ENCODE results near the gene MCTP1.
"Not testable (repeated sequence)": the region's sequence is repeated elsewhere in the genome, so short reads cannot be mapped to it uniquely, and the experiment has no call there.

MCTP1 gene

DNA sequence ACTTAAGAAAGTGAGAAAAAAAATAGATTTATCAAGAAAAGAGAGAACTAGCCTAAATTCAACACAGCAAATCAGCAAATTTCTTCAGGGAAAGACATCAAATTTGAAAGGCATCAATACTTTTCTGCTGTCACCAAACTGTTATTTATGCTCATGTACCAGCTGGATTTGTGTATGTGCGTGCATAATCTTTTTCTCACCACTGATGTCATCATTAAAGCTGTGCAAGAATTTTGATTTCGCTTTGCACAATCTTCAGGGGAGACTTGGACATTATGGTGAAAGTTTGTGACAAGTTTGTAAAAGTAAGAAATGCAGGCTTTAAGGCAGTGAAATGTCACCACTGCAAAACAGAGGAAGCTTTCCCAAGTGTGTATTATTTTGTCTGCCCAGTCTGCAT, 451.0 kb downstream of the MCTP1 start:
- no peaks in the 10 kb centered on the region for H3K27me3 ChIP-seq (ENCODE audit: insufficient read depth, poor library complexity, severe bottlenecking)
- H3K4me3 ChIP-seq (replicated peaks; ENCODE audit: insufficient read depth, low read length) = no peak overlapping the region
- DNase-seq (ENCODE audit: low read depth in 1 of 2, low spot score in 1 of 2) = no peak
- TF ChIP-seq SPI1 (IDR thresholded peaks at IDR 0.05; ENCODE audit: borderline replicate concordance, low read depth) (no peak), CTCF (IDR thresholded peaks at IDR 0.05; ENCODE audit: insufficient read depth, low read length) (no peak), POLR2AphosphoS5 (IDR thresholded peaks at IDR 0.05; ENCODE audit: low read depth) (no peak), GABPA (IDR thresholded peaks at IDR 0.05; ENCODE audit: low read depth) (no peak), REST (IDR thresholded peaks at IDR 0.05; ENCODE audit: insufficient replicate concordance, low read depth) (no peak)
- H3K27ac ChIP-seq (replicated peaks) = no peak overlapping the region

- no peaks in the 10 kb centered on the region for H3K27me3 ChIP-seq (ENCODE audit: insufficient read depth, poor library complexity, severe bottlenecking)
- no peak overlapping the region for H3K27ac ChIP-seq (replicated peaks)
- no peak for TF ChIP-seq POLR2AphosphoS5 (IDR thresholded peaks at IDR 0.05; ENCODE audit: low read depth)
- no peak for TF ChIP-seq SPI1 (IDR thresholded peaks at IDR 0.05; ENCODE audit: borderline replicate concordance, low read depth)
- TF ChIP-seq CTCF (IDR thresholded peaks at IDR 0.05; ENCODE audit: insufficient read depth, low read length) = no peak
- TF ChIP-seq GABPA (IDR thresholded peaks at IDR 0.05; ENCODE audit: low read depth) = no peak
- TF ChIP-seq REST (IDR thresholded peaks at IDR 0.05; ENCODE audit: insufficient replicate concordance, low read depth) = no peak
- H3K4me3 ChIP-seq (replicated peaks; ENCODE audit: insufficient read depth, low read length) = no peak overlapping the region
- DNase-seq (ENCODE audit: low read depth in 1 of 2, low spot score in 1 of 2) = no peak
Observed at GRCh38 chr5:94832685-94833084, 452.2 kb downstream of the MCTP1 start.

DNA sequence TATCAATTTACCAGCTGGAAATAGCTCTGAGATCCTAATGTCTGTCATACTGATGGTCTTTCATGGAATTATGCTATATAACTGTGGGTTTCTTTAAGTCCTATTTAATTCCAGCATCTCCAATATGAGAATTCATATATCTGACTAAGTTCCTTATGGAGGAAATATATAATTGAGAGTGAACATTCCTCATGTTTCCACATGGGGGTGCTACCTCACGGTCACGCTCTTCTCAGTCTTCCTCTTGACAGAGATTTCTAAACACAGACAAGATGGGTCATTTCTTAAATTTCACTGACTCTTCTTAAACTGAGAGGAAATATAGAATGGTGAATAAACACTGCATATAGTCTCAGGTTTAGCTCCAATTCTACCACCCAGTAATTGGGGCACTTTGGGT, 454.4 kb downstream of the MCTP1 start:
- no peak for TF ChIP-seq SPI1 (IDR thresholded peaks at IDR 0.05; ENCODE audit: borderline replicate concordance, low read depth)
- TF ChIP-seq CTCF (IDR thresholded peaks at IDR 0.05; ENCODE audit: insufficient read depth, low read length) = no peak
- TF ChIP-seq GABPA (IDR thresholded peaks at IDR 0.05; ENCODE audit: low read depth) = no peak
- TF ChIP-seq POLR2AphosphoS5 (IDR thresholded peaks at IDR 0.05; ENCODE audit: low read depth) = no peak
- TF ChIP-seq REST (IDR thresholded peaks at IDR 0.05; ENCODE audit: insufficient replicate concordance, low read depth) = no peak
- DNase-seq (ENCODE audit: low read depth in 1 of 2, low spot score in 1 of 2) = no peak
- Histone ChIP-seq H3K27ac (replicated peaks) (no peak overlapping the region), H3K4me3 (replicated peaks; ENCODE audit: insufficient read depth, low read length) (no peak overlapping the region), H3K27me3 (ENCODE audit: insufficient read depth, poor library complexity, severe bottlenecking) (no peaks in the 10 kb centered on the region)

DNA sequence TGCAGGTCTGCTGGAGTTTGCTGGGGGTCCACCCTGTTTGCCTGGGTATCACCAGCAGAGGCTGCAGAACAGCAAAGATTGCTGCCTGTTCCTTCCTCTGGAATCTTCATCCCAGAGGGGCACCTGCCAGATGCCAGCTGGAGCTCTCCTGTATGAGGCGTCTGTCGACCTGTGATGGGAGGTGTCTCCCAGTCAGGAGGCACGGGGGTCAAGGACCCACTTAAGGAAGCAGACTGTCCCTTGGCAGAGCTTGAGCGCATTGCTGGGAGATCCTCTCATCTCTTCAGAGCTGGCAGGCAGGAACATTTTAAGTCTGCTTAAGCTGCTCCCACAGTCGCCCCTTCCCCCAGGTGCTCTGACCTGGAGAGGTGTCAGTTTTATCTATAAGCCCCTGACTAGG, 456.7 kb downstream of the MCTP1 start:
- H3K27ac ChIP-seq (replicated peaks); H3K4me3 ChIP-seq (replicated peaks; ENCODE audit: insufficient read depth, low read length); H3K27me3 ChIP-seq (ENCODE audit: insufficient read depth, poor library complexity, severe bottlenecking); DNase-seq (ENCODE audit: low read depth in 1 of 2, low spot score in 1 of 2): not testable (repeated sequence)
